GM12878 (cell line): Measurements from ENCODE around the gene ACOT7. TPM values are rescaled to one million over a fixed set of nuclear protein-coding genes. Genes with fewer than 3 reads are reported as not detected.

Source experiments
- ATAC-seq: fragments of 200-7000 bp; cut with Tn5 transposase; 3 replicates; pipeline ENCODE4 v1.9.1; 2020; ENCODE audit warnings: mild to moderate bottlenecking, moderate library complexity
- BruUV-seq: library from RNA; stranded (reverse); fragments of 400-500 nt; replicated peaks from 2 replicates; lab custom pipeline; 2021; lab: Mats Ljungman, UMichigan
- CTCF ChIA-PET: fragments of 300-600 bp; sonication (Branson Sonifier 250); formaldehyde crosslinking; extraction: SDS; loops from one replicate; lab custom pipeline; 2021; ENCODE audit warnings: inconsistent platforms; lab: Yijun Ruan, JAX
- POLR2A ChIA-PET: fragments of 350-600 bp; formaldehyde crosslinking; extraction: SDS; loops from one replicate; lab custom pipeline; 2021; ENCODE audit warnings: inconsistent platforms; lab: Charles Lee
- RAD21 ChIA-PET: fragments of 300-600 bp; sonication (Branson Sonifier 250); formaldehyde crosslinking; loops from one replicate; lab custom pipeline; 2023; ENCODE audit warnings: antibody characterized with exemption; ENCODE audit not compliant: unreplicated experiment; lab: Charles Lee
- SMC1A ChIA-PET: fragments of 300-600 bp; sonication (Branson Sonifier 250); formaldehyde crosslinking; loops from one replicate; lab custom pipeline; 2023; ENCODE audit not compliant: unreplicated experiment, uncharacterized antibody; lab: Charles Lee
- DNase-seq: peaks from one replicate; pipeline ENCODE4 v3.0.0-alpha.2; 2011; ENCODE audit warnings: low read depth, low spot score
- FAIRE-seq: peaks from 3 replicates; lab custom pipeline; 2011; peaks lifted over from hg19 to GRCh38; lab: Jason Lieb, UNC
- H2AFZ ChIP-seq: 2 replicates; pipeline ENCODE4 v1.6.0; 2011; ENCODE audit warnings: low read depth, low read length, control low read depth; ENCODE audit not compliant: control insufficient read depth
- H3K27ac ChIP-seq: 2 replicates; pipeline ENCODE4 v1.5.1; 2011; ENCODE audit warnings: control low read depth; ENCODE audit not compliant: control insufficient read depth, insufficient read depth
- H3K27me3 ChIP-seq, 2 experiments: replicated peaks in 1 of 2; 2 replicates each; pipeline versions ENCODE4 v1.6.0 to v1.6.1; 2011; ENCODE audit warnings: low read length in 1 of 2; ENCODE audit not compliant: control insufficient read depth in 2 of 2, insufficient read depth in 2 of 2
- H3K36me3 ChIP-seq, 2 experiments: 2 replicates each; pipeline ENCODE4 v1.5.1; 2011; ENCODE audit warnings: low read length in 1 of 2; ENCODE audit not compliant: control insufficient read depth in 2 of 2, insufficient read depth in 2 of 2
- H3K4me1 ChIP-seq: 2 replicates; pipeline ENCODE4 v1.6.1; 2011; ENCODE audit warnings: mild to moderate bottlenecking, low read length, moderate library complexity, mixed read lengths; ENCODE audit not compliant: control insufficient read depth, insufficient read depth
- H3K4me2 ChIP-seq: 2 replicates; pipeline ENCODE4 v1.6.0; 2011; ENCODE audit warnings: control low read depth; ENCODE audit not compliant: control insufficient read depth, insufficient read depth
- H3K4me3 ChIP-seq: fragments of 200-600 bp; sonication (generic); 2 replicates; pipeline ENCODE4 v1.5.1; 2016
- H3K79me2 ChIP-seq: 2 replicates; pipeline ENCODE4 v1.6.0; 2011; ENCODE audit warnings: low read length; ENCODE audit not compliant: control insufficient read depth, insufficient read depth
- H3K9ac ChIP-seq: 2 replicates; pipeline ENCODE4 v1.8.0; 2011; ENCODE audit warnings: low read length, control low read depth, mixed read lengths; ENCODE audit not compliant: control insufficient read depth, insufficient read depth
- H3K9me3 ChIP-seq: replicated peaks from 3 replicates; pipeline ENCODE4 v1.5.1; 2011; ENCODE audit warnings: mild to moderate bottlenecking, low read length; ENCODE audit not compliant: control insufficient read depth, insufficient read depth
- H4K20me1 ChIP-seq: 2 replicates; pipeline ENCODE4 v1.6.0; 2011; ENCODE audit not compliant: control insufficient read depth, insufficient read depth
- E2F8 ChIP-seq: fragments of 450-650 bp; IDR thresholded peaks from 2 replicates; pipeline ENCODE4 v1.6.1; 2018; ENCODE audit warnings: mild to moderate bottlenecking, low read depth, moderate library complexity; ENCODE audit not compliant: partially characterized antibody
- EZH2 ChIP-seq: IDR thresholded peaks from 2 replicates; pipeline ENCODE4 v1.6.1; 2012; ENCODE audit warnings: low read depth, mild to moderate bottlenecking, control low read depth, inconsistent platforms, low read length, borderline replicate concordance; ENCODE audit not compliant: control insufficient read depth
- HDGF ChIP-seq: fragments of 450-650 bp; IDR thresholded peaks from 2 replicates; pipeline ENCODE4 v1.6.1; 2016; ENCODE audit warnings: antibody characterized with exemption
- IKZF2 ChIP-seq, 2 experiments: fragments of 450-650 bp; IDR thresholded peaks; 2 replicates each; pipeline ENCODE4 v1.6.1; 2017; ENCODE audit warnings: mild to moderate bottlenecking in 2 of 2, moderate library complexity in 2 of 2
- IRF5 ChIP-seq: fragments of 450-650 bp; IDR thresholded peaks from 2 replicates; pipeline ENCODE4 v1.6.1; 2017; ENCODE audit warnings: borderline replicate concordance
- JUNB ChIP-seq: IDR thresholded peaks from 2 replicates; pipeline ENCODE4 v1.6.1; 2016; ENCODE audit warnings: antibody characterized with exemption, mild to moderate bottlenecking
- RAD51 ChIP-seq: fragments of 450-650 bp; IDR thresholded peaks from 2 replicates; pipeline ENCODE4 v1.6.1; 2016; ENCODE audit warnings: moderate library complexity, mild to moderate bottlenecking, inconsistent platforms
- RB1 ChIP-seq: fragments of 450-650 bp; formaldehyde crosslinking; IDR thresholded peaks from 2 replicates; pipeline ENCODE4 v1.6.1; 2017; ENCODE audit warnings: mild to moderate bottlenecking, borderline replicate concordance
- RBBP5 ChIP-seq: fragments of 200-600 bp; sonication (generic); conservative IDR thresholded peaks from 2 replicates; pipeline ENCODE4 v1.6.1; 2016
- SIN3A ChIP-seq: IDR thresholded peaks from 2 replicates; pipeline ENCODE4 v1.6.1; 2012; ENCODE audit warnings: low read depth, low read length, improper control_type of control experiment
- SMC3 ChIP-seq: IDR thresholded peaks from 2 replicates; pipeline ENCODE4 v1.6.1; 2011; ENCODE audit warnings: low read length, improper control_type of control experiment, borderline replicate concordance
- TCF12 ChIP-seq: IDR thresholded peaks from 2 replicates; pipeline ENCODE4 v1.6.1; 2011; ENCODE audit warnings: low read depth, mild to moderate bottlenecking, low read length
- TCF3 ChIP-seq: IDR thresholded peaks from 2 replicates; pipeline ENCODE4 v1.6.1; 2012; ENCODE audit warnings: low read depth, mild to moderate bottlenecking, low read length, borderline replicate concordance; ENCODE audit not compliant: insufficient read depth
- WGBS: methylation state at CpG from one replicate; pipeline ENCODE4 v1.1.6; 2016; ENCODE audit warnings: low lambda C conversion rate; ENCODE audit not compliant: insufficient replicate concordance, insufficient coverage; ENCODE audit errors: missing lambda C conversion rate; 5-methylcytosine and 5-hydroxymethylcytosine counted together
- in situ Hi-C: fragments of 300-500 bp; cut with MboI; formaldehyde crosslinking; loops from 9 replicates; pipeline ENCODE4 v1.14.3; 2018; ENCODE audit warnings: mixed read lengths
- intact Hi-C: fragments of 100-400 bp; cut with micrococcal nuclease; formaldehyde crosslinking; loops from one replicate; pipeline ENCODE4 v1.14.2; 2022; ENCODE audit not compliant: unreplicated experiment
- polyA plus RNA-seq, 11 experiments: library from polyadenylated mRNA; depleted of rRNA in 4 of 11; unstranded in 6 of 11; stranded (reverse) in 5 of 11; fragments of >200 nt; fragmentation: Nextera tagmentation in 4 of 11; fragmentation: Illumina TruSeq in 1 of 11; extraction: Ambion mirVana in 4 of 11; extraction: Trizol in 1 of 11; gene quantifications; 1 replicate in 1 of 11; 2 replicates in 10 of 11; pipeline versions ENCODE4 v1.2.1 to v1.2.3, GENCODE V29; 2011 to 2016; ENCODE audit warnings: inconsistent platforms in 2 of 11, missing spikeins in 2 of 11, low read depth in 1 of 11
- total RNA-seq, 4 experiments: library from RNA; depleted of rRNA in 3 of 4; stranded (reverse); fragments of >200 nt in 3 of 4; fragmentation: Illumina TruSeq in 1 of 4; extraction: Trizol in 1 of 4; gene quantifications; 2 replicates each; pipeline versions ENCODE4 v1.2.1 to v1.2.3, GENCODE V29; 2013 to 2021
- TF ChIP-seq, protein P1 (sequence below): IDR thresholded peaks from 2 replicates; pipeline ENCODE4 v1.6.1; 2012; ENCODE audit warnings: low read depth, low read length, improper control_type of control experiment

The ACOT7 gene
- total and polyA plus RNA-seq, 10 of the 15 experiments (the other 5 are each of a cell fraction or from before 2014, with no cell fraction given): 8.9 to 206 (median 61.2) TPM

DNA sequence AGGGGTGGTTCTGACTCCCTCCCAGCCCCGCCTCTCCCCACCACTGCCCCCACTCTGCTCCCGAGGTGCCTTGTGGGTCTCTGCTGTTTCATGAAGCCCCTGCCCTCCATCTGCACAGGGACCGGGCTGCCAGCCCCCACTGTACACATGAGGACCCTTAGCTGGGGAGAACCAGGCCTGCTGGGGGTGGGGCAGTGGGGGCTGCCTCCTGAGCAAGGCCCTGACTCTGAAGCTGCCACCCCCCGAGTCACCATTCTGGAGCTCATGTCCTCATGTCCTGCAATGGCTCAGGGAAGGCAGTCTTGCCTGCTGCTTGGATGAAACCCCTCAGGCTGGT is 141.2 kb downstream of the ACOT7 start:
- DNase-seq: no peak
- BruUV-seq: no TSS peak
- POLR2A ChIA-PET: no interaction called here
- in situ Hi-C loops: loop anchor here (5.0 kb wide), 1 partner anchor 150 kb away; no protein-coding TSS in a partner anchor
- RAD21 ChIA-PET: interaction anchor here (0.6 kb wide), 1 partner anchor 22 kb away, joined by 4 read pairs; no protein-coding TSS in a partner anchor
- no peaks in the 10 kb centered on the region for H3K36me3 ChIP-seq
- no peak for ATAC-seq
- no peak for TF ChIP-seq RAD51
- no peak for TF ChIP-seq TCF3
- no peak for TF ChIP-seq HDGF
- no peak for TF ChIP-seq RBBP5
- TF ChIP-seq JUNB: no peak
- TF ChIP-seq IKZF2 (IDR thresholded peaks at IDR 0.05): no peak
- TF ChIP-seq, protein P1, sequence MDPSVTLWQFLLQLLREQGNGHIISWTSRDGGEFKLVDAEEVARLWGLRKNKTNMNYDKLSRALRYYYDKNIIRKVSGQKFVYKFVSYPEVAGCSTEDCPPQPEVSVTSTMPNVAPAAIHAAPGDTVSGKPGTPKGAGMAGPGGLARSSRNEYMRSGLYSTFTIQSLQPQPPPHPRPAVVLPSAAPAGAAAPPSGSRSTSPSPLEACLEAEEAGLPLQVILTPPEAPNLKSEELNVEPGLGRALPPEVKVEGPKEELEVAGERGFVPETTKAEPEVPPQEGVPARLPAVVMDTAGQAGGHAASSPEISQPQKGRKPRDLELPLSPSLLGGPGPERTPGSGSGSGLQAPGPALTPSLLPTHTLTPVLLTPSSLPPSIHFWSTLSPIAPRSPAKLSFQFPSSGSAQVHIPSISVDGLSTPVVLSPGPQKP: no peak
- TF ChIP-seq IRF5: no peak
- no peak for TF ChIP-seq E2F8
- no peak for TF ChIP-seq SMC3
- no peak for TF ChIP-seq EZH2
- no peak for TF ChIP-seq RB1
- TF ChIP-seq SIN3A: no peak
- no peak for TF ChIP-seq TCF12
- TF ChIP-seq, all 136 proteins: peak for 0
- Histone ChIP-seq H3K79me2 (no peaks in the 10 kb centered on the region), H3K4me3 (no peak overlapping the region), H3K4me2 (no peak overlapping the region), H2AFZ (no peak overlapping the region), H3K27me3 (peaks cover 0 to 7% of the 10 kb centered on the region in 2 experiments; a peak in 3 of 4 replicates), H3K27ac (no peak overlapping the region), H3K9ac (no peak overlapping the region), H3K9me3 (no peaks in the 10 kb centered on the region), H3K4me1 (no peaks in the 10 kb centered on the region), H4K20me1 (no peaks in the 10 kb centered on the region)
- intact Hi-C loops: no loop called here
- CTCF ChIA-PET: interaction anchor here (0.6 to 0.9 kb wide), 2 partner anchors 106 to 543 kb away, joined by 4 read pairs; no protein-coding TSS in a partner anchor
- no peak for FAIRE-seq
- 8% methylated on average over 4 of the region's 4 CpGs for WGBS
- SMC1A ChIA-PET: no interaction called here
